HK-2 (cell line): ENCODE results near the gene MBP.
"Not testable (repeated sequence)": the region's sequence is repeated elsewhere in the genome, so short reads cannot be mapped to it uniquely, and the experiment has no call there.

Source experiments
- DNase-seq: peaks from one replicate; pipeline ENCODE4 v3.0.0-alpha.2; 2018; ENCODE audit not compliant: unreplicated experiment

The MBP gene

DNA sequence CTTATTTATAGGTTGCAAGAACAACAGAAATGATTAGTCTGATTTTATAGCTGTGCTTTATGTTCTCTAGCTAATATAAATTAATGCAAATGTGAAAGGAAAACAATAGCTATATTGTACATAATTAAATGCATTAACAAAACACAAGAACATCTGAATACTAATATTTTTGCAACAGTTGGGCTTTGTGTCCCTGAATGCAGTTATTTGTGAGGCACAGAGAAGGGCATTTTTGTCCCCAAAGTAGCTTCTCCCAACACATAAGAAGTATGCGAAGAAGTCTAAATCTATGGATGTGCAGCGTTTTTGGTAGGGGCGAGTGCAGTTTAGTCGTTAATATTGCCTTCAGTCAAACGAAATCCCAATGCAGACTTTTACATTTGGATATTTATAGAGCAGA, 110.0 kb downstream of the MBP start:
- DNase-seq = no peak

- no peak for DNase-seq
Observed at GRCh38 chr18:77022116-77022515, 110.5 kb downstream of the MBP start.

DNA sequence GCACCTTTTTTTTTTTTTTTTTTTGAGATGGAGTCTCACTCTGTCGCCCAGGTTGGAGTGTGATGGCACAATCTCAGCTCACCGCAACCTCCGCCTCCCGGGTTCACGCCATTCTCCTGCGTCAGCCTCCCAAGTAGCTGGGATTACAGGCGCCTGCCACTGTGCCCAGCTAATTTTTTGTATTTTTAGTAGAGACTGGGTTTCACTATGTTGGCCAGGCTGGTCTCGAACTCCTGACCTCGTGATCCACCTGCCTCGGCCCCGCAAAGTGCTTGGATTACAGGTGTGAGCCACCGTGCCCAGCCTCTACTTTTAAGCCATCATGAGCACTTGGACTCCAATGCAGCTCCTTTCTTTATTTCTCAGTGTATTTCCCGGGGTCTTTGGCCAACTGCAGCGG, 111.1 kb downstream of the MBP start:
- not testable (repeated sequence) for DNase-seq

- DNase-seq = no peak
Observed at GRCh38 chr18:77021075-77021474, 111.5 kb downstream of the MBP start.

GRCh38 chr18:77020561-77020960, 112.0 kb downstream of the MBP start:
- DNase-seq = no peak

DNA sequence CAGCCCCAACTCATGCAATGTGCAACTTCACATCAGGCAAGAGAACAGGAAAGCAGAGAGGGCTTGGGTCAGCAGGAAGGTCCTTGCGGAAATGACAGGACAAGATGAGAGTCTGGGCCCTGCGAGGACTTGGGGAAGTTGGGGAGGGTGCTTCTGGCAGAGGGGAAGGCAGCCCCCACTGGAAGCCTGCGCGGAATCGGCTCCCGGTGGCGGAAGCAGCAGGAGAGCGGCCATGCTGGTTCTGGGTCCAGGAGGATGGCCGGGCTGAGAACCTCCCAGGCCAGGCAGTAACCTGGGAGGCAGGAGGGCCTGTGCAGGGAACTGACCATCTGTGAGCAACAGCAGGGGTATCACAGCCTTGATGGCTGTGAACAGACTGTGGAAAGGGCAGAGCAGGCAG, 112.9 kb downstream of the MBP start:
- DNase-seq = no peak

- not testable (repeated sequence) for DNase-seq
Observed at GRCh38 chr18:77018650-77019049, 113.9 kb downstream of the MBP start.

- DNase-seq = no peak
Observed at GRCh38 chr18:77017355-77017754, 115.2 kb downstream of the MBP start.

DNA sequence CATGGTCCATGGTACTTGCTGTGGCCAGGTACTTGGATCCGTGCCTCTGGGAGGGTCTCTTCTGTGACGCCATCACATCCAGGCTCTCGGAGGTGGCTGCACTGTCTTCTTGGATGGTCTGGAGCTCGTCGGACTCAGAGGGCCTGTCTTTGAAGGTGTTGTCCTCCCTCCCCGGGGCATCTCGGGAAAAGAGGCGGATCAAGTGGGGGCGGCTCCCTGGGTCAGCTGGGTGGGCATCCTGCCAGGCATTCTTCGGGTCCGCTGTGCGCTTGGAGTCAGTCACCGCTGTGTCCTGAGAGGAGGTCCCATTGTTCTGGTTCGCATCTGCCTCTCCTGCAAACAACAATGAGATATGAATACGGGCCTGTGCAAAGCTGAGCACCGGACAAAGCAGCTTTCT, 115.6 kb downstream of the MBP start:
- DNase-seq = no peak

- DNase-seq = no peak
Observed at GRCh38 chr18:77015771-77016710, 116.5 kb downstream of the MBP start.

GRCh38 chr18:77015169-77015568, 117.4 kb downstream of the MBP start:
- DNase-seq = no peak

DNA sequence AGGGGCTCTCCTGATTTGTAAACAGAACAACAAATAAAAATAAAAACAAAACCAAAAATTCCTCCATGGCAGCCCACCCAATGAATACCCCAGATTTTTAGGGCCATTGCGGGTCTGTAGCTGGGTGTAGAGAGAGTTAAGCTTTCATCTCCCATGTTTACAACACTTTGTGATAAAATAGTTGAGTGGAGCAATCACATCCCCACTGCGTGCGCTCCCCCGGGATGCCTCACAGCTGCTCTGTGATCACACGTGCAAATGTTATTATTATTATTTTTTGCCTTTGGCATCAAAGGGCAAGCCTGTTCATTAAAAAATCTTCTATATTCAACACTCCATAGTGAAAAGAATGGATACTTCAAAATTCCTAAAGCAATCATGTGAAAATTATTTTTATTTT, 118.0 kb downstream of the MBP start:
- DNase-seq = no peak

DNA sequence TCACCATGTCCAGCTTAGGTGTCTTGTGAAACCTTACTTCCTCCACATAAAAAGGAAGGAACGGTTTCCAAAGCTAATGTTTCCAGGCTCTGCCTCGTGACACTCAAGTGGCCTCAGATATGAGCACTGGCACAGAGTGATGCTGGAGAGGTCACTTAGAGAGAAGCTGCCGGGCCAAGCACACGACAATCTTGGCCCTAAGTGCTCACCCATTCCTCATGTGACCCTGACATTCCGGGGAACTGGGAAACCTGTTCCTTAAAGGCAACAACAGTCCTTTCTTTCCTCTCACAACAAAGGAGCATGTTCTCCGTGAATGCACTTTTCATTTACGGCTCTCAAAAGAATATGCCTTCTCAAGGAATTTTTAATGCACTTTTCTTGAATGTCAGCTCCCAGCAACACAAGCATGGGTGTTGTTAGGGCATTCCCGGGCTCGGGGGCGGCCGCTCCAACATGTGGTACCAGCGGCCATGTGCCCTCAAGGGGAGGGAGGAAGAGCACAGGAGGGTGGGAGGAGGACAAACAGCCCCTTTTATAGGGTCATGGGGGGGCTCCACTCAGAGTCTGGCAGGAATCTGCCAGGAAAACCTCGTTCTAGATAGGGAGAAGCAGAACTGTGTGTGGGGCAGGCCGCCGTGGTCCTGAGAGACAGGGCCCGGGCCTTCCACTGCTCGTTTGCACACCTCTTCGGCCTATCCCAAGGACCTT, 118.6 kb downstream of the MBP start:
- no peak for DNase-seq

DNA sequence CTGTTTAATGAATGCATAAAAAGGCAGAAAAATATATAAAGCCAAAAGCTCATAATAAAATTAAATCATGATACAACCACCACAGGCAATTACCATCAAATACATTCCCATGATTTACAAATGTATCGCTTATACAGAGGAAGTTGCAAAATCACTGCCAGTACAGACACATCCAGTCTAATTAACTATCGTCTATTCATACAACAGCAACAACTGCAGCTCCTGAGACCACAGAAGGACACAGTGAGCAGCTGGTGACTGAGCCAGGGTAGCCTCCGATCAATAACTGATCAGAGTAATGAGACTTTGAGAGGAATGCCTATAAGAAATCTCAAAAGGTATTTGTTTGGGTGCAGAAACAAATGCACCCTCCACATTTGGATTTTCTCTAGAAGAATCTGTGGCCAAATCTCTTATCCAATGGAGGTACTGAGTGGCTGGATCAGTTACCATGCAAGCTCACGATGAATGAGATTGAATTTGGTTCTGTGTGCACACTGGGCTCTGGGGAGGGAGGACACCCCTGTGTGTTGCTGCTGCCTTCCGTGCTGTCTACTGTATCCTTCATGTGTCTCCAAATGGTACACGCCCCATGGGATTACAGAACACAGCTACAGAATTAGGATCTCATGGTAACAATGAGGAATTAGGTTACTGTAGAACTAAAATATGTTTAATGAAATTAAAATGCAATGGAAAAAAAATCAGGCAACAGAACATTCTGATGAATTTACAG, 119.6 kb downstream of the MBP start:
- DNase-seq = no peak

- no peak for DNase-seq
Observed at GRCh38 chr18:77012120-77012519, 120.5 kb downstream of the MBP start.

- DNase-seq = no peak
Observed at GRCh38 chr18:77009675-77010074, 122.9 kb downstream of the MBP start.

GRCh38 chr18:77008576-77009315, 123.8 kb downstream of the MBP start:
- DNase-seq = no peak

DNA sequence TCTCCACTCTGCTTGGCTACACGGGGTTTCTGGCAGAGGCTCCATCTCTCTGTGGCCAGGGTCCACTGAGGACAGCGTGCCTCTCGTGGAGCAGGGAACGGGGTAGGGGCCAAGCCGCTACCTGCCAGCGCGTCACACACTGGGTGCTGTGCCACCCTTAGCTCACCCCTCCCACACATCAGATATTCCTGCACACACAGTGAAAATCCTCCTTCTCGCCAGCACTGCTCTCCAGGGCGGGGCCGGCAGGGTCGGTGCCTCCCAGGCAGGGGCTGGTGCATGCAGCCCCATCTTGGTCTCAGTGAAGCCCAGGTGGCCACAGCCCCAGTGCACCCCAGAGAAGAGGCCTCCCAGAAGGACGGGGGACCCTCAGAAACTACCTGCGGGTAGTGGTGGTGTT, 124.6 kb downstream of the MBP start:
- no peak for DNase-seq

DNA sequence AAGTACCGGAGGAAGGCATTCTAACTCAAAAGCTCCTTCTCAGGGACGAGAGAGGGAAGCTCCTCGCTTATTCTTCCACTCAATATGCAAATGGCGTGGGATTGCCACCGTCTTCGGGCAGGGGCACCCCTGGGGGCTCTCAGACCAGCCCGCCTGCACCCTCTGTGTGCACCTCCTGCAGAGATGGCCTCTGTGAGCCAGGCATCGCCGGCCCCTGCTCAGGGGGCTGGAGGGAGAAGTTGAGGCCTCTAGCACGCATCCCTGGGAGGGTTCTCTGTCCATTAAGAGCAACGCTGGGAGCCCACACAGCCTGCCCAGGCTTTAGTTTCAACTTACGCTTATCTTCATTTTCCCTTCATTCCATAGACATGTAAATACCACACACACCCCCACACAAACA, 125.3 kb downstream of the MBP start:
- DNase-seq = no peak

DNA sequence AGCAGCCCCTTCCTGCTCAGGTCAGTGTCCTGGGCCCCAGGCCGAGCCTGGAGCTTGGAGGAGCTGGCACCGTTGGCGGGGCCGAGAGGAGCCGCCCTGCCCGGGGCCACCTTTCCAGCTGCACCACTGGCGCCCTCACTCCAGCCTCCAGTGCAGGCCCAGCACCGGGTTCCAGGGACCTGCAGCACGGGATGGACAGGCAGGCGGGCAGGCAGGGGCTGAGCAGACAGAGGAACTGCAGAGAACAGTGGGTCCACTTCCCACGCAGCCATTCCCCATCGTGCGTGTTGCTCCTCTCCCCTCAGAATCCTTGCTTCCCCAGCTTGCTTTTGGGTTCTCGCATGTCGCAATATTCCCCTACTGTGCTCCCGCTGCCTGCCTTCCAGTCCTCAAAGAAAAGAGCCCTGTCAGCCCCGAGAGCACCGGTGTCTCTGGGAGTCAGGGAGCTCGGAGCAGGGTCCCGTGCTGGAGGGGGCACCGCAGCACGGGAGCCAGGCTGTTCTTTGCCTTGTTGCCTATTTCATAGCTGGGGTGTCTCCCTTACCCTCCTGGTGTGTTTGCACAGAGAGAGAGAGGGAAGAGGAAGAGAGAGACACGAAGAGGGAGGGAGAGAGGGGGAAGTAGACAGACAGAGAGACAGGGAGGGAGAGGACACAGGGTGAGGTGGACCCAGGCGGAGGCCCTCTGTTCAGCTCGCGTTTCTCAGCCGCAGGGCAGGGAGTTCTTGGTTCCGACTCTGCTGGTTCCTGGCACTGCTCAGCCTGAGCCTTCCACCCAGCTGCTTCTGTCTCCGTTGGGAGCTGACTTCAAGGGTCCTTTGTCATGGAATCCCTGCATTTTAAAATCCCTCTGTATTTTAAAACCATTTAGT, 126.0 kb downstream of the MBP start:
- no peak for DNase-seq
